Glutamatergic neuron (in vitro differentiated cells): ENCODE results near the gene NDST1. TPM values are rescaled to one million over a fixed set of nuclear protein-coding genes. Genes with fewer than 3 reads are reported as not detected.
A peak's percentile ranks its signal among the peaks of the same experiment; 100 is the strongest.

Experiments
- DNase-seq: peaks from one replicate; pipeline ENCODE4 v3.0.0; 2022
- H3K27ac Mint-ChIP-seq: one replicate; pipeline ENCODE4 v1.8.0; 2020; ENCODE audit warnings: mild to moderate bottlenecking, mixed read lengths, inconsistent platforms; ENCODE audit not compliant: unreplicated experiment
- H3K27me3 Mint-ChIP-seq: one replicate; pipeline ENCODE4 v1.8.0; 2020; ENCODE audit warnings: mild to moderate bottlenecking, moderate library complexity, mixed read lengths, inconsistent platforms; ENCODE audit not compliant: unreplicated experiment
- H3K36me3 Mint-ChIP-seq: one replicate; pipeline ENCODE4 v1.8.0; 2020; ENCODE audit warnings: mild to moderate bottlenecking, mixed read lengths, inconsistent platforms; ENCODE audit not compliant: unreplicated experiment
- H3K4me1 Mint-ChIP-seq: one replicate; pipeline ENCODE4 v1.8.0; 2020; ENCODE audit warnings: mild to moderate bottlenecking, low read depth, mixed read lengths, inconsistent platforms; ENCODE audit not compliant: unreplicated experiment
- H3K4me3 Mint-ChIP-seq: one replicate; pipeline ENCODE4 v1.8.0; 2020; ENCODE audit warnings: mild to moderate bottlenecking, mixed read lengths, inconsistent platforms; ENCODE audit not compliant: unreplicated experiment
- H3K9me3 Mint-ChIP-seq: one replicate; pipeline ENCODE4 v1.8.0; 2020; ENCODE audit warnings: mild to moderate bottlenecking, moderate library complexity, mixed read lengths, inconsistent platforms; ENCODE audit not compliant: unreplicated experiment
- CTCF ChIP-seq: fragments of 200-600 bp; sonication (generic); IDR thresholded peaks from one replicate; pipeline ENCODE4 v1.5.0; 2021; ENCODE audit not compliant: partially characterized antibody, unreplicated experiment
- total RNA-seq: library from RNA; stranded (reverse); fragmentation: NEBNext Ultra II Directional; extraction: Animal tissue kit (Norgen Biotek cat#: 25700); gene quantifications from one replicate; pipeline ENCODE4 v1.2.1, GENCODE V29; 2021; ENCODE audit not compliant: unreplicated experiment

NDST1 gene
- total RNA-seq, 1 donor from 2014 or later, result 160 TPM

GRCh38 chr5:150587856-150588595, 80.1 kb downstream of the NDST1 start:
- no peak for TF ChIP-seq CTCF
- no peak overlapping the region for H3K4me3 Mint-ChIP-seq
- no peaks in the 10 kb centered on the region for H3K27me3 Mint-ChIP-seq
- no peak for DNase-seq
- H3K4me1 Mint-ChIP-seq, result peaks cover 21% of the 10 kb centered on the region
- H3K27ac Mint-ChIP-seq, result no peak overlapping the region
- H3K9me3 Mint-ChIP-seq, result peaks cover 7% of the 10 kb centered on the region
- H3K36me3 Mint-ChIP-seq, result no peaks in the 10 kb centered on the region

- Mint-ChIP-seq H3K27me3 (no peaks in the 10 kb centered on the region), H3K27ac (no peak overlapping the region), H3K4me3 (no peak overlapping the region), H3K36me3 (no peaks in the 10 kb centered on the region), H3K9me3 (peaks cover 5% of the 10 kb centered on the region), H3K4me1 (peaks cover 23% of the 10 kb centered on the region)
- DNase-seq, result no peak
- TF ChIP-seq CTCF, result no peak
Measured at GRCh38 chr5:150588596-150588890, 80.6 kb downstream of the NDST1 start.

- DNase-seq, result no peak
- H3K9me3 Mint-ChIP-seq, result peaks cover 5% of the 10 kb centered on the region
- H3K4me3 Mint-ChIP-seq, result peak overlapping the region; percentile 57
- peaks cover 4% of the 10 kb centered on the region for H3K27me3 Mint-ChIP-seq
- H3K4me1 Mint-ChIP-seq, result peaks cover 32% of the 10 kb centered on the region
- H3K36me3 Mint-ChIP-seq, result no peaks in the 10 kb centered on the region
- TF ChIP-seq CTCF, result peak; percentile 30
- peak overlapping the region; percentile 64 for H3K27ac Mint-ChIP-seq
Measured at GRCh38 chr5:150589862-150590601, 82.1 kb downstream of the NDST1 start.

GRCh38 chr5:150590979-150591695, 83.2 kb downstream of the NDST1 start:
- no peaks in the 10 kb centered on the region for H3K36me3 Mint-ChIP-seq
- H3K27ac Mint-ChIP-seq, result peak overlapping the region; percentile 88
- peak overlapping the region; percentile 73 for H3K4me3 Mint-ChIP-seq
- peak; percentile 80 for DNase-seq
- H3K9me3 Mint-ChIP-seq, result peaks cover 5% of the 10 kb centered on the region
- H3K27me3 Mint-ChIP-seq, result peaks cover 4% of the 10 kb centered on the region
- H3K4me1 Mint-ChIP-seq, result peaks cover 29% of the 10 kb centered on the region
- no peak for TF ChIP-seq CTCF
